Stimulated activated CD4-positive, alpha-beta T cell treated with anti-CD3 and anti-CD28 coated beads, Interleukin-15, amount 100 ng/mL, for 1 hour (primary cell): Measurements from ENCODE around the gene OSCP1.
"Not testable (repeated sequence)": the region's sequence is repeated elsewhere in the genome, so short reads cannot be mapped to it uniquely, and the experiment has no call there.

Experiments
- DNase-seq, 2 donors: peaks; one replicate each; pipeline ENCODE4 v3.0.0-alpha.2; 2020; ENCODE audit warnings: low read depth in 1 of 2, low spot score in 1 of 2

The OSCP1 gene, protein sequence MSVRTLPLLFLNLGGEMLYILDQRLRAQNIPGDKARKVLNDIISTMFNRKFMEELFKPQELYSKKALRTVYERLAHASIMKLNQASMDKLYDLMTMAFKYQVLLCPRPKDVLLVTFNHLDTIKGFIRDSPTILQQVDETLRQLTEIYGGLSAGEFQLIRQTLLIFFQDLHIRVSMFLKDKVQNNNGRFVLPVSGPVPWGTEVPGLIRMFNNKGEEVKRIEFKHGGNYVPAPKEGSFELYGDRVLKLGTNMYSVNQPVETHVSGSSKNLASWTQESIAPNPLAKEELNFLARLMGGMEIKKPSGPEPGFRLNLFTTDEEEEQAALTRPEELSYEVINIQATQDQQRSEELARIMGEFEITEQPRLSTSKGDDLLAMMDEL

GRCh38 chr1:36450270-36450918, at the start of gene OSCP1:
OSCP1 (minus strand) TSS chr1:36450451; CDS start chr1:36450369, 82 bp downstream.
- DNase-seq, result peak; percentile 73 to 77

- no peak for DNase-seq
Measured at GRCh38 chr1:36497207-36497606, 47.0 kb upstream of the OSCP1 start.

- no peak for DNase-seq
Measured at GRCh38 chr1:36494971-36495370, 44.7 kb upstream of the OSCP1 start.

- no peak for DNase-seq
Measured at GRCh38 chr1:36493524-36493923, 43.3 kb upstream of the OSCP1 start.

- no peak for DNase-seq
Measured at GRCh38 chr1:36492491-36492890, 42.2 kb upstream of the OSCP1 start.

DNA sequence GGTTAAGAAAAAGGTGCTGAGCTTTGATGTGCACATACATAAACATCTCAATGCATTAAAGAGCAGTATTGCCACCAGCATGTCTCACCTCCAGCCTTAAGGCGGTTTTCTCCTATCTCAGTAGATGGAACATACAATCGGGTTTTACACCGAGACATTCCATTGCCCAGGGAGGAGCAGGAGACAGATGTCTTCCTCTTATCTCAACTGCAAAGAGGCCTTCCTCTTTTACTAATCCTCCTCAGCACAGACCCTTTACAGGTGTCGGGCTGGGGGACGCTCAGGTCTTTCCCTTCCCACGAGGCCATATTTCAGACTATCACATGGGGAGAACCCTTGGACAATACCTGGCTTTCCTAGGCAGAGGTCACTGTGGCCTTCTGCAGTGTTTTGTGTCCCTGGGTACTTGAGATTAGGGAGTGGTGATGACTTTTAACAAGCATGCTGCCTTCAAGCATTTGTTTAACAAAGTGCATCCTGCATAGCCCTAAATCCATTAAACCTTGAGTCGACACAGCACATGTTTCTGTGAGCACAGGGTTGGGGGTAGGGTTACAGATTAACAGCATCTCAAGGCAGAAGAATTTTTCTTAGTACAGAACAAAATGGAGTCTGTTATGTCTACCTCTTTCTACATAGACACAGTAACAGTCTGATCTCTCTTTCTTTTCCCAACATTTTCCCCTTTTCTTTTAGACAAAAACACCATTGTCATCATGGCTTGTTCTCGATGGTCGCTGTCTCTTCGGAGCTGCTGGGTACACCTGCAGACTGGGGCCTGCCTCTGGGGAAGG, 39.2 kb upstream of the OSCP1 start:
- not testable (repeated sequence) for DNase-seq

DNA sequence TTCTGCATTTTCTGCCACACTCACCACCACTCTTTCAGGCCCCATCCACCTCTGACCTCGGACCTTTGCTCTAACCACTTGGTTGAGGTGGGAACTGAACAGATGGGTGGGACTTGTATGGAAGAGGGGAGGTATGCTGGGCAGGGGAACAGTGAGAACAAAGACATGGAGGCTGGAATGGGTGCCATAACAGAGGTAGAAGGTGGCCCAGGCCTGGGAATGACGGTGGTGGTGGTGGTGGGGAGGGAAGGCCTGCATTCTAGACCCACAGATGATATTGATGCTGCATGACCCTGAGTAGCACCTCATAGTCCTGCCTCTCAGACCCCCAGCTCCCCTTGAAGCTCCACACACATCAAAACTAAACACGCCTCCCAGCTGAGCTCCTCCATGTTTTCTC, 37.7 kb upstream of the OSCP1 start:
- DNase-seq, result no peak

DNA sequence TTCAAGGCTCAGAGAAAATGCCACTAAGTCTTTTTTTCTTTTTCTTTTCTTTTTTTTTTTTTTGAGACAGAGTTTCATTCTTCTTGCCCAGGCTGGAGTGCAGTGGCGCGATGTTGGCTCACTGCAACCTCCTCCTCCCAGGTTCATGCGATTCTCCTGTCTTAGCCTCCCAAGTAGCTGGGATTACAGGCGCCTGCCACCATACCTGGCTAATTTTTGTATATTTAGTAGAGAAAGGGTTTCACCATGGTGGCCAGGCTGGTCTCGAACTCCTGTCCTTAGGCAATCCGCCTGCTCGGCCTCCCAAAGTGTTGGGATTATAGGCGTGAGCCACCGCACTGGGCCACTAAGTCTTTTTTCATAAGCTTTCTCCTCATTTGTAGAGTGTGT, 37.1 kb upstream of the OSCP1 start:
- DNase-seq, result not testable (repeated sequence)

DNA sequence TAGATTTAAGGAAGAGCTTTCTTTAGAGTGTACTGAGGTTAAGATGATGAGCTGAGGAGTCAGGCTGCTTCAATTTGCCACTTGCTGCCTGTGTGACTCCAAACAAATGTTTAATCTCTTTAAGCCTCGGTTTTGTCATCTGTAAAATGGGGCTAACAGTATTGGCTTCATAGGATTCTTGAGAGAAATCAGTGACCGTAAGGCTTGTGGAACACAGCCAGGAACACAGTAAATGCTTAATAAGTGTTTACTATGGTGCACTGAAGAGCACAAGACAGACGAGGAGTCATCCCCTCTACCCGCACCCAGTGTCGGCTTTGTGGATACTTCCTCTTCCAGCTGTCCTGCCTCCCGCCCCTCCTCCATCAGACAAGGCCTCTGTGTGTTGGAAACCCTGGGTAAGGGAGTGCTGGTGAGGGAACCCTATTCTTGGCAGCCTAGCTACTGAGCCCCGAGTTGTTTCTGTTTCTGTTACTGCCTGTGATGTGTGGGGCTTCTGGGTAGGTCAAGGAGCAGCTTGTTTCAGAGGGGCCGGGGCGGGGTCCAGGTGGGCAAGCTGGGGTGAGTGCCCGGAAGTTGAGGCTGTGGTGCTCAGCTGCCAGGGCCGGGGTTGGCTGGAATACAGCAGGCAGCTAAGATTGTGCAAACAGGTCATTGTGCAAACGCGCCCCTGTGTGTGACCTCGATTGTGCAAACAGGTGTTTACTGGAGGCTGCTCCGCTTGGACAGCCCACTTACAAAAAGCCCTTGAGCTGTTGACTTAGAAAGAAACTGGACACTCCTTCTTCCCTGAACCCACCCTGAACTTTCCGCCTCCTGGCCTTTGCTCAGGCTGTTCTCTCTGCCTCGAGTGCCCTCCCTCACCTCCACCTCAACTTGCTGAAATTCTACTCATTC, 36.4 kb upstream of the OSCP1 start:
- no peak for DNase-seq

DNA sequence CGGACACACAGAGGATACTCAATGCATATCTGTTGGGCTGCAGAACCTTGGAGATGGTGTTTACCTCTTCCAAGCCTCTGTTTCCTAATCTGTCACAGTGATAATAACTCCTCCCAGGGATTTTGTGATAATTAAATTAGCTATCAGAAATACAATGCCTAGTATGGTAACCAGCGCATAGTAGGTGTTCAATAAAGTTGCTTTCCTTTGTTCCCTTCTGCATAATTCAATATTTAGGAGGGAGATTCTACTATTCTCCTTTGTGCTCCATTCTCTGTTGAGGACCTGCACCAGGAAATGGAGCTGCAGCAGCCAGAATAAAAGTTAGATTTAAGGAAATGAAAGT, 35.8 kb upstream of the OSCP1 start:
- DNase-seq, result no peak

- DNase-seq, result no peak
Measured at GRCh38 chr1:36484099-36484498, 33.8 kb upstream of the OSCP1 start.

DNA sequence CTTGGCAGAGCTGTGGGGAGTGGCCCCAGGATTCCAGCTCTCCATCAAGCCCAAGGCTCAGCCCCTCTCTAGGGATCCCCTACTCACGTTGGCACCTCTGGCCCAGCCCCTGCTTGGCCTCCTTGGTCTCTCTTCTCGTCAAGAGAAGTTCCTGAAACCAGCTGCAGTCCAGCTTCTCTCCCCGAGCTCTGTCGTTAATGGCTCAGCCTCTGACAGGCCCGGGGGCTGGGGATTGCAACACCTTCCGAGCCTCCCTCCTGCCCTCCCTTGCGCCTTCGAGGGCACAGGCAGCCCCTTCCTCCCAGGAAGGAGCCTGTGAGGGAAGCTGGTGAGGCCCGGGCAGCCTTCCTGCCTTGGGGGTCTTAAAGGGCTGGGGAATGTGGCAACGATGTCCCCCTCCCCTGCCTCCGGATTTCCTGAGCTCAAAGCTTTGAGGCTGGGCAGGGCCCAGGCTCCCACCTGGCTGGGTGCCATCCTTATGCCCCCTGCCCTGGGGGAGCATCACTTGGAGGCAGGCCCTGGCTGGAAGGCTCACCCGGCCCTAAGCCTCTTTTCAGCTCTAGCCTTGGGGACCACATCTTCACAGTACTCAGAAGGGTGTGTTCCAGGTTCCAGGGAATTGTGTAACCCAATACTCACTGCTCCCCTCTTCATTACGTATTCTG, 32.6 kb upstream of the OSCP1 start, which contains the start of gene CSF3R:
TSS of gene CSF3R (minus strand) at position 190 of the 665 bp plus-strand sequence. CDS start 3,417 bp downstream, outside the sequence.
- no peak for DNase-seq

GRCh38 chr1:36481771-36482723, 31.8 kb upstream of the OSCP1 start:
- no peak for DNase-seq

DNA sequence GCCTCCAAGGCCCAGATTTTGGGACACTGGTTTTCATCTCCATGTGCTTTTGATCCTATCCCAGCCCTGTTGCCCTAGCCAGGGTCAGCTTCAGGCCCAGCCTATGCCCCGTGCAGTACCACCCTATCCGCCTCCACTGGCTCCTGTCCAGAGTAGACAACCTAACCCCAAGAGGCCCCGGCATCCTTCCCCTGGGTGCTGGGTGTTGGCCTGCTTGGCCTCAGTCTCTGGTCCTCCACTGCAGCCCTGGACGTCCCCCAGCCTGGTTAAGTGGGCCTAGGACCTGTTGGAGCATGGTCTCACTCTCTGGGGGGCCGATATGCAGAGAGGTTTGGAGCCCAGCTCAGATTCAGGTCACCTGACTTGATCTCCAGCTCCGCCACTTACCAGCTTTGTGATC, 30.8 kb upstream of the OSCP1 start:
- DNase-seq, result no peak

DNA sequence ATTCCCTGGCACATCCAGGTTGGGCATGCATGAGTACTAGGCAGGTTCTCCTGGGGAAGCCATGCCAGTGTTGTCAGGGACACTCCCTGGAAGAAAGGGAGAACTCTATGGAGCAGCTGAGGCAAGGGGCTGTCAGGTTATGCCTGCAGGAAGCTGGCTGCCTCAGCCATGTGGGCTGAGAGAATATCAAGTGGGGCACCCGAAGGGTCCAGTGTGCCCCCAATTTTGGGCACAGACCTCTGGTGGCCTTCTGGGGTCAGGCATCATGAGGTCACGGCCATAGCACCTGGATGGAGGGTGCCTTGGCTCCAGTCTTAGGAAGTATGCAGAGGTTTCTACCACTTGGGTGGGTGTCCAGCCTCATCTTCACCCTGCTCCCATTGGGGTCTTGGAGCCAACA, 29.9 kb upstream of the OSCP1 start:
- no peak for DNase-seq

DNA sequence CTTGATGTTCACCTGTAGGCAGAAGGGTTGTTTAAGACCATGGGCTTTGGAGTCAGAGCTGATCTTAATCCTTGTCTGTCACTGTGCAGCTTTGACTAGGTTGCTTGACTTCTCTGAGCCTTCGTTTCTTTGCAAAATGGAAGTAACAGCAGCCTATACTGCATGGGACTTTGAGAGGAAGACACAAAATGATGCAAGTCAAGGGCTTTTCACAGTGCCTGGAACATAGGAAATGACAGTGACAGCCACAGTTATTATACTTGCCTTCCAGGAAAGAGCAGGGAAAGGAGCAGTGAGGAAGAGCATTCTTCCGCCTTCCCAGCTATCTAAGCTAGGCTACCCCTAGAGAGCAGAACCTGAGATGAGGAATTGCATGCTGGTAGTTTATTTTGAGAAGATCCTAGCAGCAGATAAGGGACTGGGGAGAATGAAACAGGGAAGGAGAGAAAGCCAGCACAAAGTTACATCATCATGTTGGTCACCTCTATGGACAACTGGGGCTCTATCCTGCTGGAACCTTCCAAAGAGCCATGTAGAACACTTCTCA, 29.3 kb upstream of the OSCP1 start:
- DNase-seq, result no peak

- not testable (repeated sequence) for DNase-seq
Measured at GRCh38 chr1:36477615-36478014, 27.4 kb upstream of the OSCP1 start.

DNA sequence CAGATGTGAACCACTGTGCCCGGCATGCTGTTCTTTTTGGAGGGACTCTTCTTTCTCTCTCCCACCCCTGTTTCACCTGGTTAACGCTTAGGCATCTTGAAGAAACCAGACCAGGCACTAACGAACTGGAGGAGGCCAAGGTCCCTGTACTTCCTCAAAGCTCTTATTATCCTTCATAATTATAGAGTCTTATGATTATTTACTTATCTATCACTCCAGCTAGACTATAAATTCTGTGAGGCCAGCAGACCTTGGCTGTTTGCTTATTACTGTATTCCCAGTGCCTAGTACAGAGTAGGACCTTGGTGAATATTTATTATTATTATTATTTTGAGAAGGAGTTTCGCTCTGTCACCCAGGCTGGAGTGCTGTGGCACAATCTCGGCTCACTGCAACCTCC, 26.7 kb upstream of the OSCP1 start:
- no peak for DNase-seq
